GM19397 (cell line): Measurements from ENCODE around the gene THOC6.
"Not testable (repeated sequence)": the region's sequence is repeated elsewhere in the genome, so short reads cannot be mapped to it uniquely, and the experiment has no call there.

Experiments
- ATAC-seq: cut with Tn5 transposase; IDR thresholded peaks from one replicate; pipeline ENCODE4 v1.9.1; 2021; ENCODE audit warnings: mild to moderate bottlenecking, moderate library complexity; ENCODE audit not compliant: unreplicated experiment

Gene THOC6

DNA sequence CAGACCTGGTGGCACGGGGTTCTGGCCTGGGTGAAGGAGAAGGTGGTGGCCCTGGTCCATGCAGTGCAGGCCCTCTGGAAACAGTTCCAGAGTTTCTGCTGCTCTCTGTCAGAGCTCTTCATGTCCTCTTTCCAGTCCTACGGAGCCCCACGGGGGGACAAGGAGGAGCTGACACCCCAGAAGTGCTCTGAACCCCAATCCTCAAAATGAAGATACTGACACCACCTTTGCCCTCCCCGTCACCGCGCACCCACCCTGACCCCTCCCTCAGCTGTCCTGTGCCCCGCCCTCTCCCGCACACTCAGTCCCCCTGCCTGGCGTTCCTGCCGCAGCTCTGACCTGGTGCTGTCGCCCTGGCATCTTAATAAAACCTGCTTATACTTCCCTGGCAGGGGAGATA is 45.3 kb downstream of the THOC6 start:
- ATAC-seq = not testable (repeated sequence)

DNA sequence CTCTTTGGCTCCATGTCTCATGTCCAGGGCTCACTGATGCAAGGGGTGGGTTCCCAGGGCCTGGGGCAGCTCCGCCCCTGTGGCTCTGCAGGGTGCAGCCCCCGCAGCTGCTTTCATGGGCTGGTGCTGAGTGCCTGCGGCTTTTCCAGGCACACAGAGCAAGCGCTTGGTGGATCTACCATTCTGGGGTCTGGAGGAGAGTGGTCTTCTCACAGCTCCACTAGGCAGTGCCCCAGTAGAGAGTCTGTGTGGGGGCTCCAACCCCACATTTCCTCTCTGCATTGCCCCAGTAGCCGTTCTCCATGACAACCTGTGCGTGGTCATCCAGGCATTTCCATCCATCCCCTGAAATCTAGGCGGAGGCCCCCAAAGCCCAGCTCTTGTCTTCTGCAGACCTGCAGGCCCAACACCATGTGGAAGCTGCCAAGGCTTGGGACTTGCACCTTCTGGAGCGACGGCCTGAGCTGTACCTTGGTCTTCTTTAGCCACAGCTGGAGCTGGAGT is 46.8 kb downstream of the THOC6 start:
- ATAC-seq = no peak

DNA sequence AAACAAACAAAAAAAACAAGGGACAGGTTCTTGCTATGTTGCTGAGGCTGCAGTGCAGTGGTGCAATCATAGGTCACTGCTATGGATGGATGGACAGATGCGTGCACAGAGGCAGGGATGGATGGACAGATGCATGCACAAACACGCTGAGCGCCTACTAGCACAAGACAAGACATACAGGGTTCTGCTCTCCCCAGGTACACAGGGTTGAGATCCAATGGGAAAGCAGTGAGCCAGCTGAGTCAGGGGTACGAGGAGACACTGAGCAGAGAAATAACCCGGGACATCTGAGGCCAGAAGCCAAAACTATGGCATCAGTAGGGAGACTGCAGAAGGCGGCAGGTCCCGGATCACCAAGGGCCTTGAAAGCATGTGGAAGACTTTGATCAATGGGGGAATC is 47.8 kb downstream of the THOC6 start:
- no peak for ATAC-seq

DNA sequence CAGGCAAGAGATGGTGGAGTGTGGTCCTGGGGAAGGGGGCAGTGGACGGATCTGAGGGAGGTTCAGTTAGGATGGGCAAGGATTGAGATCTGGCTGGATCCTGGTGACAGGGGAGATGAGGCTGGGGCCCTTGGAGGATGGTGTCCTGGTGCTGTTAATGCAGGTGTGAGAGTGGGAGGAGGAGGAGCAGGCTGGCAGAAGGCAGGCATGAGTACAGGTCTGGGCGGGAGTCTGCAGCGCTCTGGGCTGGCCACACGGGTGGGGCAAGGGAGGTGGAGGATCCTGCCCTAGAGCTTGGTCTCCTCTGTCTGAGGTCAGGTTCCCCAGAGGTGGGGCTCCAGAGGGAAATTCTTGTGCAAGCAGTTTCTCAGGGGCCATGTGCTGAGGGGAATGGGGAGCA is 48.3 kb downstream of the THOC6 start:
- not testable (repeated sequence) for ATAC-seq

DNA sequence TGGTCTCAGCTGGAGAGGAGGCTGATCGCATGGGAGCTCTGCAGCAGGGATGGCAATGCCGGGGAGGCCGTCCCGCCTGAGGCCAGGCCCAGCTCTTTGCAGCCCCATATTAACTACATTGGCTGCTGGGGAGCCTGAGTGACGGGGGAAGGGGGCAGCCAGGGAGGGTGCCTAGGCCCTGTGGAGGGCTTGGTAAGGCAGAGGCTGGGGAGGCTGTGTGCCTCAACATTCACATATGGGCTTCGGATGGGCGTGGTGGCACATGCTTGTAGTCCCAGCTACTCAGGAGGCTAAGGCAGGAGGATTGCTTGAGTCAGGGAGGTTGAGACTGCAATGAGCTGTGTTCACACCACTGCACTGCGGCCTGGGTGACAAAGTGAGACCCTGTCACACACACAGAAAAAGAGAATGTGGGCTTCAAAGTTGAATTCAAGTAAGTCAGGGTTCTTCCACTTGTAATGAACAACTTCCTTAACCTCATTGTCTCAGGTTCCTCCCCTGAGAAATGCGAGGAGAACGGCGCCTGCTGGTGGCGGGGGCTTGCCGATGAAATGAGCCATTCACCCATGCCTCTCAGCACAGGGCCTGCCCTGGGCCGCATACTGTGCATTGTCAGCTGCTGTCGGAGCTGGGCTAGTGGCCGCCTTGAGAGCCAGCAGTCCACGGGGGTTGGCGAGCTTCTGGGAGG is 48.9 kb downstream of the THOC6 start:
- not testable (repeated sequence) for ATAC-seq

DNA sequence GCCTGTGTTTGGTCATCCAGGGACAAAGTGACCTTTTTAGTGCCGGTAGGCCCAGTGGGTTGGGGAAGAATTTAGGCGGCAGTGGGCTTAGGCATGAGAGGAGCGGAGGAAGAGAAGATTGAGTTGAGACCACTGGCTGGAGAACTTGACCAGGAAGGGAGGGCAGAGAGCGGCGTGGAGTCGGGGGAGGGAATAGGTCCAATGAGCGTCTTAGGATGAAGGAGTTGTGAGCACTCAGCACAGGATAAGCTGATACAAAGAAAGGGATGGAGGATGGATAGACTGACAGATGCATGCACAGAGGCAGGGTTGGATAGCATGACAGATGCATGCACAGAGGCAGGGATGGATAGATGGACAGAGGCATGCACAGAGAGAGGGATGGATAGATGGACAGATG is 49.6 kb downstream of the THOC6 start:
- no peak for ATAC-seq

DNA sequence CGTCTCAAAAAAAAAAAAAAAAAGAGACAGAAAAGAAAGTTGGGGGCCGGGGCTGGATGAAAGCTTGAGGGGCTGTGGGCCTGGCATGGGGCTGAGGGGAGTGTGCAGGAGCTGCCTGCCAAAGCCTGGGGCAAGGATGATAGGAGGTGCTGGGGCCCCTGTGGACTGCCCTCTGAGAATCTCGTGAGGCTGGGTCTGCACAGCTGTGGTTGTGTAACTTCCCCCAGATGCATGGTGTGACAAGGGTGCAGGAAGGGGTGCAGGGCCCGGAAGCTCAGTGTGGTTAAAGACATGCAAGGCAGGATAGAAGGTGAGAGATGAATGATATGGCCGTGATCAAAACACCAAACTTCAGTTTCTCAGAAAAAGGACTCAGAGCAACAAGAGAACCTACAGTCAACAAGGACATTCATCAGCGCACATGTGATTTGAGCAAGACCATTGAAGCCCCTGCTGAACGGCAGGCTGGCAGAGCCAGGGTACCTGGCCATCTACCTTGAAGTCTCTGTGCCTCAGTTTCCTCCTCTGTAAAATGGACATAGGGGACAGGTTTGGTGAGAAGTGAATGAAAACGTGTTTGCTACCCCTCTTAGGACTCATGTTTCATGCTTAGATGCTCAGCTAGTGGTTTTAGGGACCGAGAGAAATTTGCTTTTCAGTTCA is 51.2 kb downstream of the THOC6 start:
- ATAC-seq = peak; percentile 59

DNA sequence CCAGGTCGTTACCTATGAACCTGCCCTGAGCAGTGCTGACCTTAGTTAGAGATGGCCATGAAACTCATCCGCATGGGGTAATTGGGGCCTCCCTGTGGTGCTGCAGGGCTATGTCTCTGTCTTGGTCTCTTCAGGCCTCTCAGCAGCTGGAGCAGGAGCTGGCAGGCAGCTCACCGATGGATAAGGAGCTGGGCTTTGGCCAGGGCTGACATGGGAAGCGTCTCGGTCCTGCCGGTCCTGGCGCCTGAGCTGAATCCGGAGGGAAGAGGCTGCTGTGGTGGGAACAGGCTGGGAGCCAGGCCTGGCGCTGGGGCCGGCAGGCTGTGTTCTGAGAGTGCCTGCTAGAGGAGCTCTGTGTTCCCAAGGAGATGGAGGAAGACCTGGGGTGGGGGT is 51.7 kb downstream of the THOC6 start:
- no peak for ATAC-seq

DNA sequence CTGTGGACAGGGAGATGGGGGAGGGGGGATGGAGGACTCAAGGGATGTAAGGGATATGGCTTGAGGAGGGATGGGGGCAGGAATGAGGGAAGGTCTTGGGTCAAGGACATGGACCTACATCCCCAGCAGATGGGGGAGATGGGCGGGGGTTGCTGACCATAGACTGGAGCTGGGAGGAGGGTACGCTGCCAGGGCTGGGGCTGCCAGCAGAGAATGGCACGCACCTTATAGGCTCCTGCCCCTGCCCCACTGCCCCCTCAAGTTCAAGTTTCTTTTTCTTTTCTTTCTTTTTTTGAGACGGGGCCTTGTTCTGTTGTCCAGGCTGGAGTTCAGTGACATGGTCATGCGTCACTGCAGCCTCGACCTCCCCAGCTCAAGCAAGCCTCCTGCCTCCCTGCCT is 52.1 kb downstream of the THOC6 start:
- not testable (repeated sequence) for ATAC-seq

DNA sequence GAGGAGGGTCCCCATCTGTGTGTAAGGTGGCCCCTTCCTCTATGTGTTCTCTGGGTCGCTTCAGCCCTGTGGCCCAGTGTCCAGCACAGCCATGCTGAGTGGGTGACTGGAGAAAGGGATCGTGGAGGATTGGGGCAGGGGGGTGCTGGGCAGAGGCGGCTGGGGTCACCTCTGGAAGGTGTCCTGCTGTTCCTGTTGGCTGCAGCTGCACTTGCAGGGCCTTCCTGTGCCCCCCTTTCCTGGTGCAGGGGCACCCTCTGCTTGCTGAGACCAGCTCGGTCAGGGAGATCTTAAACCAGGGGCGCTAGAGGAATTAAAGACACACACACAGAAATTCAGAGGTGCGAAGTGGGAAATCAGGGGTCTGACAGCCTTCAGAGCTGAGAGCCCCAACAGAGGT is 52.7 kb downstream of the THOC6 start:
- no peak for ATAC-seq
